Measurements from ENCODE around the gene BBLN. TPM values are rescaled to one million over a fixed set of nuclear protein-coding genes. Genes with fewer than 3 reads are reported as not detected.

The BBLN gene
- total and polyA plus RNA-seq, 5 experiments from 2014 or later = 47.7 to 122 (median 116) TPM

DNA sequence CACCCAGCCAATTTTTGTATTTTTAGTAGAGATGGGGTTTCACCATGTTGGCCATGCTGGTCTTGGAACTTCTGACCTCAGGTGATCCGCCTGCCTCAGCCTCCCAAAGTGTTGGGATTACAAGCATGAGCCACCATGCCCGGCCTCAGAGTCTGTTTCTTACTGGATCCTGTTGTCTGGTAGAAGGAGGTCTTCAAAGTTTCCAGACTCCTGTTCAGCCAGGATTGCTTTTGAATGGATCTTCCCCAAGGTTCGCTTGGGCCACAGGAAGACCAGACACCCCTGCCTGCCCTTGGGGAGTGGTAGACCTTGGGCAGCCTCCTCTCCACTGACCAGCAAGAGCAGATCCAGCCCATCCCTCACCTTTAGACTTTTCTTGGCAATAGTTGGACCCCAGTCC, 18.5 kb upstream of the BBLN start:
- no peaks in the 10 kb centered on the region for H3K9me3 Mint-ChIP-seq
- ATAC-seq (no peak), DNase-seq (peak in 1 of 10 donors; percentile 0)
- peak overlapping the region in 3 of 10 donors; percentile 6 to 91 (median 68) for H3K27ac Mint-ChIP-seq
- H3K36me3 Mint-ChIP-seq = no peaks in the 10 kb centered on the region
- POLR2A ChIA-PET = interaction anchor here (0.6 kb wide), 1 partner anchor 20 kb away, joined by 3 read pairs; no protein-coding TSS in a partner anchor
- peak overlapping the region in 1 of 10 donors; percentile 33 for H3K4me3 Mint-ChIP-seq
- H3K27me3 Mint-ChIP-seq = no peaks in the 10 kb centered on the region
- peaks cover 10 to 12% (median 11%) of the 10 kb centered on the region in 4 donors for H3K4me1 Mint-ChIP-seq

DNA sequence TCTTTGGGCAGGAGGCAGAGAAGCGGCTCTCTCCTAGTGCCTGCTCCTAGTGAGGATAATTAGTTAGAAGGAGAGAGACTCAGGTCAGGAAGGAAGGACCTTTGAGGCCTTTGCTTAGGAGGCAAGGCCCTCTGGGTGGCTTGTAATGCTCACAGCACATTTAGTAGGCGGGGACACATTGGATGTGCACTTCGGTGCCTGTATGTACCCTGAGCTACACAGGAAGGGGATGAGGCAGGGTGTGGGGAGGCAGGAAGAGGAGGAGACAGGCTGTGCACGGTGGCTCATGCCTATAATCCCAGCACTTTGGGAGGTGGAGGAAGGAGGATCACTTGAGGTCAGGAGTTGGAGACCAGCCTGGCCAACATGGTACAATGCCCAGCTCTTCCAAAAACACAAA, 18.0 kb upstream of the BBLN start:
- peak overlapping the region in 6 of 10 donors; percentile 6 to 91 (median 76) for H3K27ac Mint-ChIP-seq
- H3K4me1 Mint-ChIP-seq = peaks cover 9 to 12% (median 11%) of the 10 kb centered on the region in 4 donors
- no peaks in the 10 kb centered on the region for H3K9me3 Mint-ChIP-seq
- POLR2A ChIA-PET = interaction anchor here (0.6 to 1.3 kb wide), 2 partner anchors 19 to 20 kb away, joined by 3 read pairs; no protein-coding TSS in a partner anchor
- H3K27me3 Mint-ChIP-seq = no peaks in the 10 kb centered on the region
- peak overlapping the region in 5 of 10 donors; percentile 13 to 59 (median 33) for H3K4me3 Mint-ChIP-seq
- DNase-seq = peak in 1 of 10 donors; percentile 31
- peak; percentile 41 to 77 for ATAC-seq
- H3K36me3 Mint-ChIP-seq = no peaks in the 10 kb centered on the region

DNA sequence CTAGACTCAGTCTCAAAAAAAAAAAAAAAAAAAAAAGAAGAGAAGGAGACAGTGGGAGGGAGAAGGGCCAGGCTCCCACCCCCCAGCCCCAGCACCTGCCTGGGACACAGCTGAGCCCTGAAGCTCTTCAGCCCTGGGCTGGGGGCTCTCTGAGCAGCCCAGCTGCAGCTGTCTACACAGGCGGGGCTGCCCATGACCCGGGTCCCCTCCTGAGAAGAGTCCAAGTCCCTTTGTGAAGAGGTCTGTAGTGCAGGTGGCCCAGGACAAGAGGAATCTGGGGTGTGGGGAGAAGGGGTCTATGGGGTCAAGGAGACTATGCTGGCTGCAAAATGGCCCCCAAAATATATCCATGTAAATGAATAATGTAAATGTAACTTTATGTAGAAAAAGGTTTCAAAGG, 17.5 kb upstream of the BBLN start:
- POLR2A ChIA-PET = interaction anchor here (1.2 to 1.3 kb wide), 2 partner anchors 14 to 19 kb away, joined by 3 read pairs; no protein-coding TSS in a partner anchor
- no peaks in the 10 kb centered on the region for H3K9me3 Mint-ChIP-seq
- no peak overlapping the region for H3K4me3 Mint-ChIP-seq
- H3K36me3 Mint-ChIP-seq = no peaks in the 10 kb centered on the region
- peaks cover 9 to 12% (median 11%) of the 10 kb centered on the region in 4 donors for H3K4me1 Mint-ChIP-seq
- H3K27ac Mint-ChIP-seq = peak overlapping the region in 2 of 10 donors; percentile 38 to 83
- DNase-seq (peak in 1 of 10 donors; percentile 61), ATAC-seq (no peak)
- H3K27me3 Mint-ChIP-seq = no peaks in the 10 kb centered on the region

DNA sequence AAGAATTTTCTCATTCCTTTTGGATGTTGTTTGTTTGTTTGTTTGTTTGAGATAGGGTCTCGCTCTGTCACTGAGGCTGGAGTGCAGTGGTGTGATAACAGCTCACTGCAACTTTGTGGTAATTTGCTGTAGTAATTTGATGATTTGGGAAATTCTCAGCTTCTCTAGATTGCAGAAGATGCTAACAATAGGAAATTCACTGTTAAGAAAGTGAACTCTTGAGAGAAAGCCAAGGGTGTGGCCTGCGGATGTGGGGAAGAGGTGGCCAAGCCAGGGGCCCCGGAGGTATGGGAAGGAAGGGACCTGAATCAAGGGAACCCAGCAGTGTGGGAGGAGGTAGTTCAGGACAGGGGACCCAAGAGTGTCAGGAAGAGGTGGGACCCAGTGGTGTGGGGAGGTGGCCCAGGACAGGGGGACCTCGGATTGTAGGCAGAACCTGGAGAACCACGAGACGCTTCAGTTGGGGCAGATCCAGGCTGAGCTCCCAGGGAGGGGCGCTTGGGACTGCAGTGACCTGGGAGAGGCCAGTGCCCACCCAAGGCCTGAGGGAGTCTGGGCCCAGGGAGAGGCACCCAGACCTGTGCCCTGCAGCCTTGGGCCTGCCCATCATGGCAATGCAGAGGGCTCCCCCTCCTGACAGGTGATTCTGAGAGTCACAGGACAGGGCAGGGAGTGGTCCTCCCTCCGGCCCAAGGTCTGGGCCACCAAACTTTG, 16.4 kb upstream of the BBLN start:
- Mint-ChIP-seq H3K27me3 (no peaks in the 10 kb centered on the region), H3K9me3 (no peaks in the 10 kb centered on the region), H3K4me1 (peaks cover 9 to 12% (median 11%) of the 10 kb centered on the region in 4 donors), H3K36me3 (no peaks in the 10 kb centered on the region), H3K27ac (peak overlapping the region in 1 of 10 donors; percentile 29), H3K4me3 (no peak overlapping the region)
- POLR2A ChIA-PET = interaction anchor here (1.2 kb wide), 1 partner anchor 15 kb away, joined by 3 read pairs; no protein-coding TSS in a partner anchor
- ATAC-seq (no peak), DNase-seq (peak in 1 of 10 donors; percentile 47)

DNA sequence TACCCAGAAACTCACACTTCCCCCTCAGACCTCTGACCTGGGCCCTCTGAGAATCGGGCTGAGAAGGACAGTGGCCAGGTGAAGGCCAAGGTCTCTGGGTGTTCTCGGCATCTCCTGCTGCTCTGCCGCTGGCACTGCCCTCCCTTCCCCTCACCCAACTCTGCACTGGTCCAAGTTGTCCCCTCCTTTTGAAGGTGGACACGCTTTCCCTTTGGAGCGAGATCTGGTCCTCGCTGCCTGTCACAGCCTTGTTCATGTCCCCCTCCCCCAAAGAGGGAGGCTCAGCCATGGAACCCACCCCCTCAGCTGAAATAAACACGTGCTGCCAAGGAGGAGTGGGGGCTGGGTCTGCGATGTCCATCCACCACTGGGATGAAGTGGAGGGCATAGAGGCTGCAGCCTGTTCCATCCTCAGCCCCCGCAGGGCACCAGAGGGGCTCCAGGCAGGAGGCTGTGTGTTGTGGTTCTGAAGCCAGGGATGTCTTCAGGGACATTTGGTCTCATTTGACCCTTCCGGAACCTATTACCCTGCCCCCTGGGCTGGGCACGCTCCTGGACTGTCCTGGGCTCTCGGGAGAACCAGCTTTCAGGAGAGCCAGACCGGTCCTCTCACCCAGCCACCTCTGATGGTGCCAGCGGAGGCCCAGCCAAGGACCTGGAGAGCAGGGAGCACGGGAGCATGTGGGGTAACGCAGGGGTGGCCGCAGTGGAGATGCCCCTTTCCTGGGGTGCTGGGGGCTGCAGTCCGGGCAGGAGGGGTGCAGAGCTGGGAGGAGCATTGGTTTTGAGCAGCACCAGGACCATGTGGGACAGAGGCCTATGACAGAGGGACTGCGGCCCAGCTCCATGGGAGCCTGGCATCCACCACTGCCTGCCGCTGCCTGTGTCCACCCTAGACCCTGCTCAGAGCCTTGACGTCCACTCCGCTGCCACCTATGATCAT, 15.6 kb upstream of the BBLN start:
- ATAC-seq = no peak
- Mint-ChIP-seq H3K36me3 (no peaks in the 10 kb centered on the region), H3K9me3 (no peaks in the 10 kb centered on the region), H3K4me3 (no peak overlapping the region), H3K27ac (no peak overlapping the region), H3K27me3 (no peaks in the 10 kb centered on the region), H3K4me1 (peaks cover 9 to 12% (median 11%) of the 10 kb centered on the region in 4 donors)
- DNase-seq = peak in 1 of 10 donors; percentile 61
- POLR2A ChIA-PET = no interaction called here

DNA sequence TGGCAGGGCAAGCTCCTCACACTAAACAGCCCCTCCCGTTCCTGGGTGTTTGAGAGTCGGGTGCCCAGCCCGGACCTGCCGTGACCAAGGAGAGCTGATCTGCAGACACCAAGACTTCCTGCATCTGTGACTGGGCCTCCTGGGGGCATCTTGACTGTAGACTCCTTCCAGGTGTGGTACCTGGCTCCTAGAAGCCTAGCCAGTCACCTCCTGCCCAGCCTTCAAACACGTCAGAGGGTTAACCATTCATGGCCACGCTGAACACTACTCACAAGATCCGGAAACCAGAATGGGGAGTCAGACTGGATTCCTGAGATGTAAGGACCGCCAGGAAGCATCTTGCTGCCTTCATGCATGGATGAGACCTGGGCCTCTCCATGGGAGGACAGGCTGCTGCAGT, 14.5 kb upstream of the BBLN start:
- ATAC-seq = no peak
- H3K27ac Mint-ChIP-seq = peak overlapping the region in 2 of 10 donors; percentile 43 to 62
- POLR2A ChIA-PET = no interaction called here
- peaks cover 10 to 20% (median 11%) of the 10 kb centered on the region in 4 donors for H3K4me1 Mint-ChIP-seq
- H3K36me3 Mint-ChIP-seq = no peaks in the 10 kb centered on the region
- H3K4me3 Mint-ChIP-seq = no peak overlapping the region
- H3K9me3 Mint-ChIP-seq = no peaks in the 10 kb centered on the region
- peak in 1 of 10 donors; percentile 57 for DNase-seq
- no peaks in the 10 kb centered on the region for H3K27me3 Mint-ChIP-seq

DNA sequence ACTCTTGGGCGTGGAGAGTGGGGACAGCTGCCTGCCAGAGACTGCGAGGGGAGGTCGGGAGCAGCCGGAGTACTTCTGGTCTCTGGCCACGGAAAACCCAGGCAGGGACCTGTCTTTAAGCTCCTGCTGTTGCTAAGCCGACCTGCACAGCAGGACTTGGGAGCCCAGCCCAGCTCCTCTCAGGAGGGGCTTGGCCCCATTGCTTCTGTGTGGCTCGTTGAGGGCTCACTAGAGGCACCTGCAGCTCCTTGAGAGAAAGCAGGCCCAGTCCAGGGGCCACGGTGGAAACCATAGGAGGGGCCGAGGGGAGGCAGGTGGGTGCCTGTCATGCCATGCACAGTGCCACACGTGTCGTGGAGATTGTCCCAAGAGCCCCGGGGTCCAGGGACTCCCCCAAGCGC, 14.1 kb upstream of the BBLN start:
- Mint-ChIP-seq H3K27ac (peak overlapping the region in 1 of 10 donors; percentile 62), H3K9me3 (no peaks in the 10 kb centered on the region), H3K27me3 (no peaks in the 10 kb centered on the region), H3K4me1 (peaks cover 10 to 24% (median 14%) of the 10 kb centered on the region in 4 donors), H3K4me3 (no peak overlapping the region), H3K36me3 (no peaks in the 10 kb centered on the region)
- POLR2A ChIA-PET = no interaction called here
- DNase-seq (peak in 1 of 10 donors; percentile 27), ATAC-seq (no peak)

DNA sequence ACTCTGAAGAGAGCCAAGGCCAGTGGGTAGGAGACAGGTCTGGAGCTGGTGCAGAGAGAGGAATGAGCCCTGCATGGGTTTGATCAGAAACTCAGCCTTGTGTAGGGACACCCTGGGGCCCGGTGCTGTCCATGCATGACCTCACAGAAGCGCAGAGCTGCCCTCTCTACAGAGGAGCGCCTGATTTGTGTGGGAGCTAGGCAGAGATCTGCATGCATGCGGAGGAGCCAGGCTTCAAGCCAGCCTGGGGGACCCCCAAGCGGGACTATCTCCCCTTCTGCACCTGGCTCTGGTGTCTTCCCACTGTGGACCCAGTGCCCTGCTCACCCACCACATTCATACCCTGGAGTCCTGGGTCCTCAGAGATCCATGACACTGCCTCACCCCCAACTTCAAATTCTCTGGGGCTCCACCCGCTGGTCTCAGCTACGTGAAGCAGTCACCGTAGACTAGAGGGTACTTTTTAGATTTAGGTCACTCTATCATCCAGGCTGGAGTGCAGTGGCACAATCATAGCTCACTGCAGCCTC, 13.4 kb upstream of the BBLN start:
- H3K4me3 Mint-ChIP-seq = peak overlapping the region in 1 of 10 donors; percentile 14
- H3K27ac Mint-ChIP-seq = no peak overlapping the region
- POLR2A ChIA-PET = interaction anchor here (0.6 kb wide), 1 partner anchor 873 kb away, joined by 3 read pairs; no protein-coding TSS in a partner anchor
- no peaks in the 10 kb centered on the region for H3K9me3 Mint-ChIP-seq
- DNase-seq = peak in 1 of 10 donors; percentile 53
- ATAC-seq = no peak
- H3K4me1 Mint-ChIP-seq = peaks cover 10 to 27% (median 13%) of the 10 kb centered on the region in 4 donors
- no peaks in the 10 kb centered on the region for H3K27me3 Mint-ChIP-seq
- no peaks in the 10 kb centered on the region for H3K36me3 Mint-ChIP-seq

DNA sequence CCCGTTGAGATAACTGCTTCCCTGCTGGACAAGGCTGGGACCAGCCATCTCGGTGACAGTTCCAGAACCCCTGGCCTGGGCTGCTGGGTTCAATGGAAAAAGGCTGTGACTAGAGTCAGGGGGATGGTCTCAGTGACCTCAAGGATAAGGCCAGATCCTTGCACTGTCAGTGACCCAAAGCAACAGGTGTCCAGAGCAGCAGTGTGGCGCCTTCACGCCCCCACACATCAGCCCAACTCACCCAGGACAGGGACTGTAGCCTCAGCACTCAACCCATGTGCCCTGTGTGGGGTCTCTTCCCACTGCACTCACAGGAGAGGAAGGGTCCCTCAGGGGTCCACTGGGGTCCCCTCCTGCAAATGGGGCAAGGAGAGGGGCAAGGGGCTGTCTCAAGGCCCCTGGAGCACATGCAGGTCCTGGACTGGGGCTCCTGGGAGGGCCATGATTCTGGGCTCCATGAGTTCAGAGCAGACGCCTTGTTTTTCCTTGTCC, 11.5 kb upstream of the BBLN start:
- no peak overlapping the region for H3K27ac Mint-ChIP-seq

DNA sequence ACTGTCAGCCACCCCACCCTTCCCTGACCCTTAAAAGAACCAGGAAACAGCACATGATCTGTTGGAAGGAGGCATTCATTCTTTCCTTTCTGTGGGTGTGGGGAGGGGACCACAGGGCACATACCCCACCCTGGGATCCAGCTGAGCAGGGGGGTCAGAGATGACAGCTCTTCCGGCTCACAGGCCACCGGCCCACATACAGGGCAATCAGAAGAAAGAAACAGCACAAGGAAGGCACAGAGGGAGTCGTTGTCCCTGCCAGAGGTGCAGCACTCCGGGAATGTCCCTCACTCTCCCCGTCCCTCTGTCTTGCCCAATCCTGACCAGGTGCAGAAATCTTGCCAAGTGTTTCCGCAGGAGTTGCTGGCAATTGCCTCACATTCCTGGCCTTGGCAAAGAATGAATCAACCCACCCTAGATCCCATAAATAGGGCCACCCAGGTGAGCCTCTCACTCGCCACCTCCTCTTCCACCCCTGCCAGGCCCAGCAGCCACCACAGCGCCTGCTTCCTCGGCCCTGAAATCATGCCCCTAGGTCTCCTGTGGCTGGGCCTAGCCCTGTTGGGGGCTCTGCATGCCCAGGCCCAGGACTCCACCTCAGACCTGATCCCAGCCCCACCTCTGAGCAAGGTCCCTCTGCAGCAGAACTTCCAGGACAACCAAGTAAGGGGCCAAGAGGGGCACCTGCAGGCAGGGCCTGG, 10.9 kb upstream of the BBLN start, which contains the start of gene LCN2:
Gene LCN2, plus strand, starts transcription at position 453 of the 701 bp plus-strand sequence. Its CDS starts 73 bp downstream, at position 526.
- peak within 1 kb of the TSS in 2 of 10 donors; percentile 50 to 52 for H3K27ac Mint-ChIP-seq
- no peaks in the 10 kb centered on the region for H3K36me3 Mint-ChIP-seq
- H3K9me3 Mint-ChIP-seq = no peaks in the 10 kb centered on the region
- DNase-seq (no peak), ATAC-seq (no peak)
- H3K4me3 Mint-ChIP-seq = no peak within 1 kb of the TSS
- H3K27me3 Mint-ChIP-seq = no peaks in the 10 kb centered on the region
- peaks cover 0 to 14% (median 3%) of the 10 kb centered on the region in 4 donors for H3K4me1 Mint-ChIP-seq
- POLR2A ChIA-PET = no interaction called here

More for the DNA sequence above, 11.5 kb upstream of the BBLN start:
- H3K9me3 Mint-ChIP-seq = no peaks in the 10 kb centered on the region
- POLR2A ChIA-PET = no interaction called here
- H3K27me3 Mint-ChIP-seq = no peaks in the 10 kb centered on the region
- no peaks in the 10 kb centered on the region for H3K36me3 Mint-ChIP-seq
- H3K4me1 Mint-ChIP-seq = peaks cover 1 to 17% (median 4%) of the 10 kb centered on the region in 4 donors
- DNase-seq (no peak), ATAC-seq (no peak)
- no peak overlapping the region for H3K4me3 Mint-ChIP-seq

DNA sequence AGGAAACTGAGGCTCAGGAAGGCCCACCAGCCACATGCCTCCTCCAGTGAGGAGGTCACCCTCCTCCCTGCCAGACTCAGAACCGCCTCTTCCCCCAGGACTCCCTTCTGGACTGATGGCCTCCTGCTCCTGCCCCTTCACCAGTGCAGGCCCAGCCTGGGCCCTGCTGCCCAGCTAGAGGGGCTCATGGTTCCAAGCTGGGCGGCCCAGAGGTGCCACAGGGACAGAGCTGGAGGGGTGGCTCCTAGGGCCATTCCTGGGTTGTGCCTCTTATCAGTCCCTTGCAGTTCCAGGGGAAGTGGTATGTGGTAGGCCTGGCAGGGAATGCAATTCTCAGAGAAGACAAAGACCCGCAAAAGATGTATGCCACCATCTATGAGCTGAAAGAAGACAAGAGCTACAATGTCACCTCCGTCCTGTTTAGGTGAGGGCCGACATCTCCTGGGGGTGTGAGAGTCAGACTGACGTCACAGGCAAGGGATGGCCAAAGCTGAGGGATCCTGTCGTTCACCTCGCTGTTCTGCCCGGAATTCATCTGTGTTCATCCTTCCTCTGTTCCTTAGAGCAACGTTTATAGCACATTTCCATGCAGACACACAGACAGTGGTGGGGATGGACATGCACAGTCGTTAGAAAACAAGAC, 10.0 kb upstream of the BBLN start:
- no peaks in the 10 kb centered on the region for H3K9me3 Mint-ChIP-seq
- POLR2A ChIA-PET = no interaction called here
- peaks cover 0 to 14% (median 3%) of the 10 kb centered on the region in 4 donors for H3K4me1 Mint-ChIP-seq
- H3K4me3 Mint-ChIP-seq = no peak overlapping the region
- no peaks in the 10 kb centered on the region for H3K27me3 Mint-ChIP-seq
- DNase-seq (no peak), ATAC-seq (no peak)
- peak overlapping the region in 2 of 10 donors; percentile 46 to 52 for H3K27ac Mint-ChIP-seq
- no peaks in the 10 kb centered on the region for H3K36me3 Mint-ChIP-seq
